Retina (tissue), 1 donor: ENCODE measurements around the gene PRDM16.

ENCODE experiments used
- DNase-seq: peaks from one replicate; pipeline ENCODE4 v3.0.0-alpha.2; 2016

Gene PRDM16

GRCh38 chr1:3390291-3390690, 321.3 kb downstream of the PRDM16 start:
- DNase-seq: no peak

- DNase-seq: peak; percentile 63
Measured at GRCh38 chr1:3391711-3392110, 322.7 kb downstream of the PRDM16 start.

- DNase-seq: peak; percentile 80
Measured at GRCh38 chr1:3393024-3393986, 324.3 kb downstream of the PRDM16 start.

GRCh38 chr1:3393987-3394920, 325.3 kb downstream of the PRDM16 start:
- DNase-seq: no peak

- no peak for DNase-seq
Measured at GRCh38 chr1:3396411-3396810, 327.4 kb downstream of the PRDM16 start.

- DNase-seq: no peak
Measured at GRCh38 chr1:3397311-3397710, 328.3 kb downstream of the PRDM16 start.

GRCh38 chr1:3398396-3399140, 329.6 kb downstream of the PRDM16 start:
- DNase-seq: no peak

- no peak for DNase-seq
Measured at GRCh38 chr1:3399732-3400131, 330.7 kb downstream of the PRDM16 start.

- DNase-seq: no peak
Measured at GRCh38 chr1:3401585-3402257, 332.7 kb downstream of the PRDM16 start.

GRCh38 chr1:3402258-3403010, 333.4 kb downstream of the PRDM16 start:
- no peak for DNase-seq

- DNase-seq: no peak
Measured at GRCh38 chr1:3403011-3403345, 334.0 kb downstream of the PRDM16 start.

GRCh38 chr1:3403388-3404231, 334.6 kb downstream of the PRDM16 start:
- peak; percentile 58 for DNase-seq

GRCh38 chr1:3404301-3404700, 335.3 kb downstream of the PRDM16 start:
- no peak for DNase-seq

GRCh38 chr1:3404801-3405200, 335.8 kb downstream of the PRDM16 start:
- DNase-seq: no peak

GRCh38 chr1:3405491-3405890, 336.5 kb downstream of the PRDM16 start:
- DNase-seq: no peak

GRCh38 chr1:3405974-3406867, 337.2 kb downstream of the PRDM16 start:
- DNase-seq: no peak

GRCh38 chr1:3407021-3407420, 338.0 kb downstream of the PRDM16 start:
- no peak for DNase-seq

GRCh38 chr1:3408751-3409266, 339.8 kb downstream of the PRDM16 start:
- no peak for DNase-seq
